NAMALWA (cell line): ENCODE data around the gene EMP1.

ENCODE experiments used
- DNase-seq: peaks from one replicate; pipeline ENCODE4 v3.0.0-alpha.2; 2015; ENCODE audit warnings: low spot score

EMP1 gene

GRCh38 chr12:13222076-13222475, 25.6 kb downstream of the EMP1 start:
- DNase-seq = no peak

DNA sequence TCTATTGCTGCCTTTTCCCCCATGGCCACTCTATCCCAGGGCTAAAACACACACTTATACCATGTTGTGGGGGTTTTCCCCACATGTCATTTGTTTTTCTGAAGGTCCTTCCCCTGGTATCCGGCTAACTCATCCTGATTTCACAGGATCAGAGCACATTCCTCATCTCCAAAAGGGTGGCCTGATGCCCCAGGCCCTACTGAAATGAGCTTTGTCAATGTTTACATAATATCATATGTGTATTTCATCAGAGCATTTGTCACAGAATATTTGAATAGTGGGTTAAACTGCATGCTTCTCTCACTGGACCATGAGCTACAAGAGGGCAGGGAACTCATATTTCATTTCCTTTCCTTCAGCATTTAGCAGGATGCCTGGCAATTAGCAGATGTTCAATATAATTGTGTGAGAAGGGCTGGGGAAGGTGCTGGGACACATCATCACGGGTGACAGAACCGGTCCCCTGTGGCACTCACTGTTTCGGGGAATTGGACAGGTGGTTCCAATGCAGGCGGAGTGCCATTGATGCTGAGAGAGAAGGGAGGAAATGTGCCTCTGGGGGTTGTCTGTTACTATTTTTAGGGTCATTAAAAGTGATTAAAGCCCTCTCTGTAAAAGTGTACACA, 26.8 kb downstream of the EMP1 start:
- no peak for DNase-seq

DNA sequence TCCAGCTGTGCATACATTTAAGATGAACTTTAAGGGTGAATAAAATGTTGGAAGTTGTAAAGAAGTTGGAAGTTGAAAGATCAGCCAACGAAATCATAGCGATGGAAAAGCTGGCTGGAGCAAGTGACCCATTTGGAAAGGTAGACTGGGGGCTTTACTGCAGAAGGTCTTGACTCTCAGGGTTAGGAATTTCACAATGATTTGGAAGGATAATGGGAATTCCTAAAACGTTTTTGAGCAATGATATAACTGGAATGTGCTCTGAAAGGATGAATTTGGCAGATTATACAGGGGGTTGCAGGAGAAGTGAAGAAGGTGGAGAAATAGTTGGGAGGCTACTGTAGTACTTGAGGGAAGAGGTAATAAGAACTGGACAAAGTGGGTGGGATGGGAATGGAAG, 27.4 kb downstream of the EMP1 start:
- DNase-seq = no peak

DNA sequence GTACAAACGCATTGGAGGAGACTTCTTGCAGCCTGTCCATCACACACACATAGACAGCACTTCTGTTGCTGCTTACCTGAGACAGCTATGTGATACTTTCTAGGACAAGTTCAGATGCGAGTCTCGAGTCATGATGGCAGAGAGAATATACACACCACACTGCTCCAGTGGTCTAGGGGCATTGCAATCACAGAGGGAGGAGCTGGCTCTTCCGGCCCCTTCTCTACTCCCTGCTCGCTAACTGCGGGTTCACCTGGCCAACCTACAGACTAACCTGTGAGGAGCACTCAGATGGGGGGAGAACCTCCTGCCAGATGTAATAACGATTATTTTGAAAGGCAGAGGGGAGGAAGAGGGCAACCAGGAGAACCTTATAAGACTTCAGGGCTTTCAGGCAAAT, 30.7 kb downstream of the EMP1 start:
- no peak for DNase-seq

DNA sequence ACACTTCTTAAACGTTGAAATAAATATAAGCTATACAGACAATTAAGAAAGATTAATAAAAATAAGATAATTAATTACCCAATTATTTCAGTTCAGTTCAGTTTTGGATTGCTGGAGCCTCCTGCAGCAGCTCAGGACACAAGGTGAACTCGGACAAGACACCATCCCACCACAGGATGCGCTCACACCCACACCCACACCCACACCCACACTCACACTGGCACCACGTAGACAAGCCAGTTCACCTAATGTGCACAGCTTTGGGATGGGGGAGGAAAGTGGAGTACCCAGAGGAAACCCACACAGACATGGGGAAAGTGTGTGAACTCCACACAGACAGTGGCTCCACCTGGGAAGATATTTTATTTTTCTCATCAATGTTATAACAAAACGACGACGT, 32.1 kb downstream of the EMP1 start:
- no peak for DNase-seq

- peak; percentile 17 for DNase-seq
Measured at GRCh38 chr12:13229504-13229903, 33.0 kb downstream of the EMP1 start.

- no peak for DNase-seq
Measured at GRCh38 chr12:13230500-13230899, 34.0 kb downstream of the EMP1 start.

DNA sequence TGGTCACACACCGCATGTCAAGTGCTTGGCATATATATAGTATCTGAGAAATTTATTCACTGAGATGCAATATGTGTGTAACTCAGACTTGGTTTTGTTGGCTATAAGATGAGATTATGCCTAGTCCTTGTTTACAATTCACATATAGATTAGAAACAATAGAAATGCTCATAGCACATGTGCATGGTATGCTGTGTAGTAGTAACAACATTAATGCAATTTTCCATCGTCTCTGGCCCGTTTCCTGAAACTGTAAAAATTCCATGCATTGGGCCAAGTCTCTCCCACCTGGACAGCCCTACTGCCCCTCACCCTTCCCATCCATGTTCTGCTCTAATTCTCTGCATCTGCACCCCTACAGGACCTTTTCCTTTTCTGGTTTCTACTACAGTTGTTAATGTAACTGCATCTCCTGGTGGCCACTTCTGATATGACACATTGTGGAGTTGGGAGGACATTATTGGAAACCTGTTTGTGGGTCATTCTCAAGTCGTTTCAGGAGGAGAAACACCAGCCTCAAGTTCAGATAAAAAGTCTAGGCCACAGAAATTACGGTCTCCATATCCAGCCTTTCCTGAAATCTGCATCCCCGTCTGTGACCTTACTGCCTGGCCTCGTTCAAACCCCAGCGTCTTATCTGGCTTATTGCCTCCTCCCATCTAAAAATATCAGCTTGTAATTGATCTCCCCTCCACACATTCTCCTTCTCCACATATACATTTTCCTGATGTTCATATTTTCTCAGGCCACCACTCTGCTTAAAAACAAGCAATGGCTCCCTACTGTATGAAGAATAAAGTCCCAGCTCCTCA, 37.5 kb downstream of the EMP1 start:
- peak; percentile 70 for DNase-seq

DNA sequence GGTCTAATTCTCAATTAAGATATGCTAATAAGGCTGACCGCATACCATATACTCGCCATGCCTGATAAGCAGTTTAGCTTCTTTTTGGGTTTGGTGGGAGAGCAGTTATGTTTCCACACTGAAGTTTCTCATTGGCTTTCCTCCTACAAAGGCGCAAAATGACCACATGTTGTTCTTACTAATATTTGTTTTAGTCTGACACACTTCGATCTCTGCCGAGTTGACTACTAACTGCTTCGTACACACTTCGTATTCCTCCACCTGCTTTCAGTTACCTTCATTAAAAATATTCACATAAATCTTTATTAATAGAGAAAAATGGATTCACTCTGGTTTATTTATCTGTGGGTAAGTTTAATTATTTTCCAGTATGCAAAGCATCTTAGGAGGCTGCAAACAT, 41.7 kb downstream of the EMP1 start:
- DNase-seq = no peak

GRCh38 chr12:13241833-13242488, 45.4 kb downstream of the EMP1 start:
- no peak for DNase-seq

DNA sequence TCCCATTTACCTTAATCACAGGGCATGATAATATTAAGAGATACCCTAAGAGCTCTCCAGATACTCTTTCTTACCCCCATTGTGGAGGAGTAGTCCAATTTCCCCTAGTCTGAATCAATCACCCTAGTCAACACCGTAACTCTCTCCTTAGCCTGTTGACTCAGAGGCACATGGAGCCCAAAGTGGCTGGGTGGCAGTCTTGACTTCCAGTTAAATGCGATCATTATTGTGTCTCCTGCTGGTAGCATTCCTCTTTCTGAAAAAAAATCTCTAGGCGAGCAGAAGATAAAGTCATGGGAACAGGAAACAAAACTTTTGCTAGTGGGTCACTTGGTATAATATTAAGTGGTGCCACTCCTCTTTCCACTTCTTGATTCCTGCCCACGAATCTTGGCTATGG, 46.4 kb downstream of the EMP1 start:
- DNase-seq = no peak

DNA sequence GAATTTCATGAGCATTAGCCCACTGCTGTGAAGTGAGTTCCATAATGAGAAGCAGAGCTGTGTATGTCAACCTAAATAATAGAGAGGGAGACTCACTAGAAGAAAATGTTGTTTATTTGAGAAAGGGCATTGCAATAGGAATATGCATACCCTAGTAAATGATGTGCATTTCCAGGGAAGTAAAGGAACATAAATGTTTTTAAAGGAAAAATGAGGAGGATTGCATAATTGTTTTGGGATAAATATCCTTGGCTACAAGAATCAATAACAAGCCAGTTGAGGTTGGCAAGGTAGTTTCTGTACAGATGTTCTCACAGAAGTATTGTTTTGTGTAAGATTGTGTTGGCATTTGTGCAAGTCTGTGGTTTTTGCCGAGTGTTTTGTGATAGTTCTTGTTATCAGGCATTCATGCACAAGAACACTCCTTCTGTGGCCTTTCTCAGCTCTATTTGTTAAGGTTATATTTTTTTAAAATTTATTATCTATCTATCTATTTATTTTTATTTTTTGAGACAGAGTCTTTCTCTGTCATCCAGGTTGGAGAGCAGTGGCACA, 47.1 kb downstream of the EMP1 start:
- no peak for DNase-seq

GRCh38 chr12:13247596-13247995, 51.1 kb downstream of the EMP1 start:
- DNase-seq = no peak

DNA sequence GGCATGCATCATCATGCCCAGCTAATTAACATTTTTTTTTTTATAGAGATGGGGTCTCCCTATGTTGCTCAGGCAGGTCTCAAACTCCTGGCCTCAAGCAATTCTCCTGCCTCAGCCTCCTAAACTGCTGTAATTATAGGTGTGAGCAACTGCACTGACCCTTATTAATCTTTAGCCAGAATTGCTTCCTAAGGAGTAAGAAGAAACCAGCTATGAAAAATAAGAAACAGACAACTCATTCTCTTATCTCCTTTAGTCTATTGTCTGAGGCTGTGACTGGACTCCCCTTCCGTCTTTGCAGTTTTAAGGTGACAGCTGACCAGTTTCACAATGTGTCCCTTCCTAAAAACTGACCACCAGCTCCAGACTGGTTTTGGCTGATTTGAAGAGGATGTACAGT, 52.4 kb downstream of the EMP1 start:
- no peak for DNase-seq

DNA sequence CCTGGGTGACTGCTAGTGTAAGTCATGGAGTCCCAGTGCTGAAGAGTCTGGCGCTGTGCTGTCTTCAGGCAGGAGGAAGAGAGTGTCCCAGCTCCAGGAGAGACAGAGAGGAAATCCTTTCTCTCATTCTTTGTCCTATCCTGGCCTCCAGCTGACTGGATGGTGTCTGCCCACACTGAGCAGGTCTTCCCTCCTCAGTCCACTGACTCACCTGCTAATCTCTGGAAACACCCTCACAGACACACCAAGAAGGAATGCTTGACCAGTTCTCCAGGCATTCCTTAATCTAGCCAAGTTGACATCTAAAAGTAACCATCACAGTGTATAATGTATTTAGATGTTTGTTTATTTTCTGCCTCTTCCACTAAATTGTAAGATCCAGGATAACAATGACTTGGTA, 53.9 kb downstream of the EMP1 start:
- no peak for DNase-seq

- no peak for DNase-seq
Measured at GRCh38 chr12:13251521-13251920, 55.0 kb downstream of the EMP1 start.

DNA sequence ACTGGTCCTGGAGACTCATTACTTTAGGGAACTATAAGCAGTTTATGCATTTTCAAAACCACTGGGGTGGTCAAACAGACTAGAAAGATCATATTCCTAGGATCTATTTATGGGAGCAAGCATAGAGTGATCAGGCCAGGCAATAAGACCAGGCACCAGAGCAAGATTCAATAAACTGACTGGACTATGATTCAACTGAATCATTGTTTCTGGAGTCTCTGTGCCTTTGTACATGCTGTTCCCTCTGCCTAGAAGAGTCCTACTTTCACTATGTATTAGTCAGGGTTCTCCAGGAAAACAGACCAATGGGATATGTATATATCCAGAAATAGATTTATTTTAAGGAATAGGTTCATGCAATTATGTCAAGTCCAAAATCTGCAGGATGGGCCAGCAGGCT, 55.5 kb downstream of the EMP1 start:
- no peak for DNase-seq

DNA sequence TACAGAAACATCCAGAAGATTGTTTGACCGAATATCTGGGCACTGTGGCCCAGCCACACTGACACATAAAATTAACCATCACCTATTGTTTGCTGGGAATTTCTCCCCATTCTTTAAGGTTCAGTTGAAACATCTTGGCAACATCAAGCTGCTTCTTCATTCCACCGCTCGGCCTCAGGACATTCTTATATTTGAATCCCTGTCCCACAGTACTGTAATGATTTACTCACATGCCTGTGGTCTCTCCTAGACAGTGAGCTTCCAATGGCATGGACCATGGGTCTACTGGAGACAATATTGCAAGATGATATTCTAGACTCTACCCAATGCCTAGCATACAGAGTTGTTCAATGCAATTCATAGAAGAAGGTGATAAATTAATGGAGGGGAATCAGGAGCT, 56.1 kb downstream of the EMP1 start:
- no peak for DNase-seq

DNA sequence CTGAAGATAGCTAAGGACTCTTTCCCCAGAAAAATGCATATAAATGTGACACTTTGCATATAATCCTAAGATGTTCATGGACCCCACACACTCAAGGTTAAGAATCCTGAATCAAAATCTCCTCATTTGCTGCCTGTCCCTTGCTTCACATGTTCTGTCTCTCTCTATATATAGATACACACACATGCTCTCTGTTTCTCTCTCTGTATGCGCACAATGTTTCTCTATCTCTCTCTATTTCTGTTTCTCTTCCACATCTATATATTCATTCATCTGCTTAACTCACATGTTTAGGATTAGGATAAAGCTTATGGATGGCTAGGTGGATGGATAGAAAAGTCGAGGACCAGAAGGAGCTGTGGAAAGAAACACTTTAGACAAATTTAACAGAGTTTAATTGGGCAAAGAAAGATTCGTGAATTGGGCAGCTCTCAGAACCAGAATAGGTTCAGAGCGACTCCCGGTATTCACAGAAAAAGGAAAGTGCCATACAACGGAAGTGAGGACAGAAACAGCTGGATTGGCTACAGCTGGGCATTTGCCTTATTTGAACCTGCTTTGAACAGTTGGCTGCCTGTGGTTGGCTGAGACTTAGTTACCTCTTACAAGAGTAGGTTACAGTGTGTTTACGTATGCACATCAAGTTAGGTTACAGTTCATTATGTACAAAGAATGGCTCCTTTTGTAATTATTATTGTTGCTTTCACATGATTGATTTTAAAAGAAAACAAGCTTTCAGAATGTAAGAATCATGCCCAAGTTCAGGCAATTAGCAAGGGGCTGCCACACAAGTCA, 57.6 kb downstream of the EMP1 start:
- DNase-seq = no peak

DNA sequence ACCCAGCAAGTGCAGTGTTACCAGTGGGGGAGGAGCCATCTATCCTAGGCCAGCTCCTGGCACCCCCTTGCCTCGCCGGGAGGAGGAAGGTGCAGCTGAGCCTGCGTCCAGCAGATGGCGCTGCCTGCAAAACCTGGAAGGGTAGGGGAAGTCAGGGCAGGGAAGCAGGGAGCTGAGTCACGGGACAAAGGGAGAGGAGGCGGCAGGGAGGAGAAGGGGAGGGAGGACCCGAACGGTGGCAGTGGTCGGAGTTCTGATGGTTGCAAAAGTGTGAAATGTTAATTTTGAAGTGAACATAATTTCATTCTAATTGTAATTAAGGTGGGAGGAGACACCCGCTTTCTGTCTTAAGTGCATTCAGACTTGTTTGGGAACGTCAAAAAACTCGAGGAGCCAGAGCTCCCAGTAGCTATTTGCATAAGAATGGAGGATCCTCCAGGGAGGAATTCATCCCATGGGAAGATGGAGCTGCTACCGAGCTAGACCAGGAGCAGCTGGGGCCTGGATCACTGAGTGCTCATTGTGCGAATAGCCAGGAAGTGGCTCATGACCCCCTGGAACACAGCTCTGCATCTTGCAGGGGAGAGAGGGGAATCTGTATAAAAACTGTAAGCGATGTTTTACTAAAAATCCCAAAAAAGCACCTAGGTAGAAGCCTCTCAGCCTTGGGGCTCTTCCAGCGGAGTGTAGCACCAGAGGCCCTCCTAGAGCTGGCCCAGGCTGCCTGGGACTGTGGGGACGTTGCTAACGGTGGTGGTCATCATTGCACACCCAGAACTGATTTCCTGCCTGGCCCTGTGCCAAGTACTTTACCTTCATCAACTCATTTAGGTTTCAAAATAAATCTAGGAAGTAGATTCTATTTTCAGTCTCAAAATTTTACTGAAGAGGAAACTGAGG, 59.5 kb downstream of the EMP1 start:
- peak; percentile 91 for DNase-seq

DNA sequence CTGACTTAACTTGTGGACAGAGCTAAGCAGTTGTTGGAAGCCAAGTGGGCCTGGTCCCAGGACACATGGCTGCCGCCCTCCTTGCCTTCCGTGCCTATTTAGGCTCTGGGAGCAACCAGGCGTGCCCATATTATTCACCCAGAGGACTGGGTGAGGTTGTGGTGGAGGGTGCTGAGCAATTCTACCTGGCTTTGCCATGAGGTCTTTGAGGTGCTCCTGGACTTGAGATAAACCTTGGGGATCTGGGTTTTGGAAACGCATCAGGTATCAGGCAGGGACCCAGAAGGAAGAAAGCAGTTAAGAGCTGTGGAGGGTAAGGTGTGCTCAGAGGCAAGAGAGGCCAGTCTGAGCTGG, 60.1 kb downstream of the EMP1 start:
- no peak for DNase-seq
